ENCODE measurements around the gene ADSL. TPM values are rescaled to one million over a fixed set of nuclear protein-coding genes. Genes with fewer than 3 reads are reported as not detected.
A peak's percentile ranks its signal among the peaks of the same experiment; 100 is the strongest.

ADSL gene
- total RNA-seq, 1 experiment from 2014 or later, result 126 TPM

DNA sequence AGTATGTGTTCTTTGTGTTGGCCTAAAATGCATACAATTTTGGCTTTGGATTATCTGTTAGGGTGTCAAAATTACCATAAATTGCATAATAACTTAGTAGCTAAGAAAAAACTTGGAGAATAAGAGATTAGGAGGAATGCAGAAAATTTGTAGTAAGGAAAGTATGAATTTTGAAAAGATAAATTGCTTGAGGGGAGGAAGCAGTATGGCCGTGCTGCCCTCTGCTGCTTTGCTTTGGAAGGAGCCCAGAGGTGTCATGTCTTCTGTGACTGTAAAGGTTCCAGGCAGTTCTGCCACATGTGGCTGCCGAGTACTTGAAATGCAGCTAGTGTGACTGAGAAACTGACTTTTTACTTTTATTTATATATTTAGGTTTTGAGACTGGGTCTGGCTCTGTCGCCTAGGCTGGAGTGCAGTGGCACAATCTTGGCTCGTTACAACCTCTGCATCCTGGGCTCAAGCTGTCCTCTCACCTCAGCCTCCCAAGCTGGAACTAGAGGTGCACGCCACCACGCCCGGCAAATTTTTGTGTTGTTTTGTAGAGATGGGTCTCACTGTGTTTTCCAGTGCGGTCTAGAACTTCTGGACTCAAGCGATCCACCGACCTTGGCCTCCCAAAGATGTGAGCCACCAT is 1.8 kb downstream of the ADSL start:
- no peaks in the 10 kb centered on the region for H3K9me3 ChIP-seq (ENCODE audit: control insufficient read depth in 1 of 2, insufficient read depth in 1 of 2, low read depth in 1 of 2, low read length in 2 of 2)
- ChIA-PET POLR2A (interaction anchor here (4.0 kb wide), 1 partner anchor 304 kb away, joined by 18 read pairs; no protein-coding TSS in a partner anchor), CTCF (interaction anchor here (0.6 to 1.8 kb wide), 9 partner anchors 10 to 819 kb away, joined by 3 to 8 read pairs (median 3); no protein-coding TSS in a partner anchor), RAD21 (ENCODE audit: low non-redundant PET in 1 of 2, low total read pairs in 2 of 2, uncharacterized antibody in 2 of 2, unreplicated experiment in 2 of 2) (interaction anchor here (1.3 to 1.4 kb wide), 2 partner anchors 304 to 311 kb away, joined by 5 to 6 read pairs; no protein-coding TSS in a partner anchor)
- peaks cover 17 to 18% of the 10 kb centered on the region in 2 experiments; a peak in 3 of 4 replicates for H3K36me3 ChIP-seq (ENCODE audit: control insufficient read depth in 1 of 2, insufficient read depth in 2 of 2, low read length in 2 of 2)
- peak overlapping the region; percentile 85 for H3K4me2 ChIP-seq (ENCODE audit: low read length)
- no peaks in the 10 kb centered on the region for H4K20me1 ChIP-seq (ENCODE audit: insufficient read depth)
- no peaks in the 10 kb centered on the region for H3K9me2 ChIP-seq (ENCODE audit: insufficient read depth)
- peak overlapping the region; percentile 74 for H3K9ac ChIP-seq (ENCODE audit: low read length)
- intact Hi-C loops (cut with micrococcal nuclease), result loop anchor here (5.0 to 10.0 kb wide), 2 partner anchors 413 to 816 kb away; partner anchors contain the start of gene RPS19BP1
- H2AFZ ChIP-seq (ENCODE audit: low read depth, low read length, poor library complexity, severe bottlenecking), result no peak overlapping the region
- H3K27me3 ChIP-seq (ENCODE audit: insufficient read depth, low read length), result no peaks in the 10 kb centered on the region
- peak; percentile 28; the same call in 1 of the 2 replicates for ATAC-seq
- peak; percentile 40 for DNase-seq (ENCODE audit: low read depth, low spot score)
- H3K4me3 ChIP-seq (replicated peaks in 1 of 2; ENCODE audit: low read depth in 1 of 2, low read length in 2 of 2), result peak overlapping the region; percentile 72 to 96
- peak overlapping the region; percentile 92; the same call in 1 of the 2 replicates for H3K27ac ChIP-seq (ENCODE audit: low read depth, low read length)
- BruUV-seq (replicated peaks), result no TSS peak
- peaks cover 58% of the 10 kb centered on the region for H3K79me2 ChIP-seq (ENCODE audit: insufficient read depth, low read length)
- H3K4me1 ChIP-seq (ENCODE audit: control insufficient read depth in 1 of 2, insufficient read depth in 2 of 2, low read length in 2 of 2), result peaks cover 8 to 17% of the 10 kb centered on the region in 2 experiments; a peak in 3 of 4 replicates
- TF ChIP-seq EGR1 (IDR thresholded peaks at IDR 0.05; ENCODE audit: low read depth), result no peak
- TF ChIP-seq, protein P1, sequence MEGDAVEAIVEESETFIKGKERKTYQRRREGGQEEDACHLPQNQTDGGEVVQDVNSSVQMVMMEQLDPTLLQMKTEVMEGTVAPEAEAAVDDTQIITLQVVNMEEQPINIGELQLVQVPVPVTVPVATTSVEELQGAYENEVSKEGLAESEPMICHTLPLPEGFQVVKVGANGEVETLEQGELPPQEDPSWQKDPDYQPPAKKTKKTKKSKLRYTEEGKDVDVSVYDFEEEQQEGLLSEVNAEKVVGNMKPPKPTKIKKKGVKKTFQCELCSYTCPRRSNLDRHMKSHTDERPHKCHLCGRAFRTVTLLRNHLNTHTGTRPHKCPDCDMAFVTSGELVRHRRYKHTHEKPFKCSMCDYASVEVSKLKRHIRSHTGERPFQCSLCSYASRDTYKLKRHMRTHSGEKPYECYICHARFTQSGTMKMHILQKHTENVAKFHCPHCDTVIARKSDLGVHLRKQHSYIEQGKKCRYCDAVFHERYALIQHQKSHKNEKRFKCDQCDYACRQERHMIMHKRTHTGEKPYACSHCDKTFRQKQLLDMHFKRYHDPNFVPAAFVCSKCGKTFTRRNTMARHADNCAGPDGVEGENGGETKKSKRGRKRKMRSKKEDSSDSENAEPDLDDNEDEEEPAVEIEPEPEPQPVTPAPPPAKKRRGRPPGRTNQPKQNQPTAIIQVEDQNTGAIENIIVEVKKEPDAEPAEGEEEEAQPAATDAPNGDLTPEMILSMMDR (IDR thresholded peaks at IDR 0.05 in 2 of 3, conservative IDR thresholded peaks at IDR 0.05 in 1 of 3; ENCODE audit: borderline replicate concordance in 1 of 3, insufficient read depth in 1 of 3, low read depth in 2 of 3, low read length in 2 of 3), result peak; percentile 34 to 82 (median 79); a peak in 5 of 6 replicates
- TF ChIP-seq RAD21 (IDR thresholded peaks at IDR 0.05; ENCODE audit: low read depth), result peak; percentile 84

DNA sequence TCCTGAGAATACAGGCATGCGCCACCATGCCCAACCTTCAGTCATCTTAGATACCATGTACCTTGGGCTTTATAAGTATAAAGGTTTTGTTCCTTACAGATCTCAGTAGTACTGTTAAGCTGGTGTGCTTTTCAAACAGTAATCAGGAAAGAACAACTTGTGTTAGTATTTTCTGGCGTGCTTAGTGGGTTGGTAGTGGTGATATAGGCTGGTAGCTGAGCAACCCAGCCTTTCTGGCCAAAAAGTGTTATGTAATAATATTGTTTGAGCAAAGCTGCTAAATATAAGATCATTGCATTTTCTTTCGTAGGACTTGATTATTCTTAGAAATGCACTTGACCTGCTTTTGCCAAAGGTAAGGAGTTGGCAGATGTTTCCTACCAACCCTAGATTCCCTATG is 6.5 kb downstream of the ADSL start:
- Histone ChIP-seq H3K36me3 (ENCODE audit: control insufficient read depth in 1 of 2, insufficient read depth in 2 of 2, low read length in 2 of 2) (peaks cover 29 to 36% of the 10 kb centered on the region in 2 experiments; a peak in 3 of 4 replicates), H3K27ac (ENCODE audit: low read depth, low read length) (no peak overlapping the region)
- TF ChIP-seq YY1 (IDR thresholded peaks at IDR 0.05; ENCODE audit: extremely low read depth, insufficient replicate concordance, low read depth, low read length), result no peak
- TF ChIP-seq, protein P2, sequence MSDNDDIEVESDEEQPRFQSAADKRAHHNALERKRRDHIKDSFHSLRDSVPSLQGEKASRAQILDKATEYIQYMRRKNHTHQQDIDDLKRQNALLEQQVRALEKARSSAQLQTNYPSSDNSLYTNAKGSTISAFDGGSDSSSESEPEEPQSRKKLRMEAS (IDR thresholded peaks at IDR 0.05), result no peak
- TF ChIP-seq RAD21 (IDR thresholded peaks at IDR 0.05; ENCODE audit: low read depth), result no peak
- TF ChIP-seq, protein P3, sequence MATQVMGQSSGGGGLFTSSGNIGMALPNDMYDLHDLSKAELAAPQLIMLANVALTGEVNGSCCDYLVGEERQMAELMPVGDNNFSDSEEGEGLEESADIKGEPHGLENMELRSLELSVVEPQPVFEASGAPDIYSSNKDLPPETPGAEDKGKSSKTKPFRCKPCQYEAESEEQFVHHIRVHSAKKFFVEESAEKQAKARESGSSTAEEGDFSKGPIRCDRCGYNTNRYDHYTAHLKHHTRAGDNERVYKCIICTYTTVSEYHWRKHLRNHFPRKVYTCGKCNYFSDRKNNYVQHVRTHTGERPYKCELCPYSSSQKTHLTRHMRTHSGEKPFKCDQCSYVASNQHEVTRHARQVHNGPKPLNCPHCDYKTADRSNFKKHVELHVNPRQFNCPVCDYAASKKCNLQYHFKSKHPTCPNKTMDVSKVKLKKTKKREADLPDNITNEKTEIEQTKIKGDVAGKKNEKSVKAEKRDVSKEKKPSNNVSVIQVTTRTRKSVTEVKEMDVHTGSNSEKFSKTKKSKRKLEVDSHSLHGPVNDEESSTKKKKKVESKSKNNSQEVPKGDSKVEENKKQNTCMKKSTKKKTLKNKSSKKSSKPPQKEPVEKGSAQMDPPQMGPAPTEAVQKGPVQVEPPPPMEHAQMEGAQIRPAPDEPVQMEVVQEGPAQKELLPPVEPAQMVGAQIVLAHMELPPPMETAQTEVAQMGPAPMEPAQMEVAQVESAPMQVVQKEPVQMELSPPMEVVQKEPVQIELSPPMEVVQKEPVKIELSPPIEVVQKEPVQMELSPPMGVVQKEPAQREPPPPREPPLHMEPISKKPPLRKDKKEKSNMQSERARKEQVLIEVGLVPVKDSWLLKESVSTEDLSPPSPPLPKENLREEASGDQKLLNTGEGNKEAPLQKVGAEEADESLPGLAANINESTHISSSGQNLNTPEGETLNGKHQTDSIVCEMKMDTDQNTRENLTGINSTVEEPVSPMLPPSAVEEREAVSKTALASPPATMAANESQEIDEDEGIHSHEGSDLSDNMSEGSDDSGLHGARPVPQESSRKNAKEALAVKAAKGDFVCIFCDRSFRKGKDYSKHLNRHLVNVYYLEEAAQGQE (IDR thresholded peaks at IDR 0.05; ENCODE audit: low read depth), result no peak
- no peak for TF ChIP-seq POLR2AphosphoS5 (IDR thresholded peaks at IDR 0.05; ENCODE audit: low read depth, low read length)
- no peak for TF ChIP-seq EZH2 (IDR thresholded peaks at IDR 0.05)
- TF ChIP-seq EGR1 (IDR thresholded peaks at IDR 0.05; ENCODE audit: low read depth), result no peak
- TF ChIP-seq JUND (IDR thresholded peaks at IDR 0.05), result no peak
- TF ChIP-seq CEBPB (IDR thresholded peaks at IDR 0.05; ENCODE audit: low read depth), result no peak
- TF ChIP-seq SRF (IDR thresholded peaks at IDR 0.05; ENCODE audit: low read depth), result no peak
- no peak for TF ChIP-seq ELF1 (IDR thresholded peaks at IDR 0.05; ENCODE audit: borderline replicate concordance, low read depth)
- no peak for TF ChIP-seq ZFX (IDR thresholded peaks at IDR 0.05)
- TF ChIP-seq EZH2phosphoT487 (IDR thresholded peaks at IDR 0.05; ENCODE audit: borderline replicate concordance), result no peak

More for the DNA sequence above, 6.5 kb downstream of the ADSL start:
- DNase-seq (ENCODE audit: low read depth, low spot score), result no peak
- ChIA-PET POLR2A (no interaction called here), RAD21 (ENCODE audit: low non-redundant PET in 1 of 2, low total read pairs in 2 of 2, uncharacterized antibody in 2 of 2, unreplicated experiment in 2 of 2) (no interaction called here), CTCF (no interaction called here)
- no peaks in the 10 kb centered on the region for H3K9me2 ChIP-seq (ENCODE audit: insufficient read depth)
- peaks cover 3 to 7% of the 10 kb centered on the region in 2 experiments; a peak in 3 of 4 replicates for H3K4me1 ChIP-seq (ENCODE audit: control insufficient read depth in 1 of 2, insufficient read depth in 2 of 2, low read length in 2 of 2)
- H3K4me2 ChIP-seq (ENCODE audit: low read length), result no peak overlapping the region
- no peaks in the 10 kb centered on the region for H3K27me3 ChIP-seq (ENCODE audit: insufficient read depth, low read length)
- no peak overlapping the region for H3K4me3 ChIP-seq (replicated peaks in 1 of 2; ENCODE audit: low read depth in 1 of 2, low read length in 2 of 2)
- no peak for ATAC-seq
- H3K79me2 ChIP-seq (ENCODE audit: insufficient read depth, low read length), result peaks cover 54% of the 10 kb centered on the region
- no TSS peak for BruUV-seq (replicated peaks)
- no peaks in the 10 kb centered on the region for H3K9me3 ChIP-seq (ENCODE audit: control insufficient read depth in 1 of 2, insufficient read depth in 1 of 2, low read depth in 1 of 2, low read length in 2 of 2)
- no peak overlapping the region for H3K9ac ChIP-seq (ENCODE audit: low read length)
- H4K20me1 ChIP-seq (ENCODE audit: insufficient read depth), result no peaks in the 10 kb centered on the region
- H2AFZ ChIP-seq (ENCODE audit: low read depth, low read length, poor library complexity, severe bottlenecking), result no peak overlapping the region
- intact Hi-C loops (cut with micrococcal nuclease), result no loop called here

All from HCT116 (cell line).